Mucosa of descending colon (tissue), 3 donors: Measurements from ENCODE around the gene CD300H. TPM values are rescaled to one million over a fixed set of nuclear protein-coding genes. Genes with fewer than 3 reads are reported as not detected.

Experiments
- ATAC-seq: fragments of 200-7000 bp; cut with Tn5 transposase; one replicate; pipeline ENCODE4 v1.9.1; 2020; ENCODE audit warnings: mild to moderate bottlenecking, moderate library complexity
- DNase-seq, 3 donors: peaks; one replicate each; pipeline ENCODE4 v3.0.0-alpha.2; 2020
- H3K36me3 ChIP-seq: fragments of 200-600 bp; one replicate; pipeline ENCODE4 v1.8.0; 2021; ENCODE audit warnings: low read depth, mild to moderate bottlenecking
- H3K4me1 ChIP-seq: fragments of 200-600 bp; one replicate; pipeline ENCODE4 v1.8.0; 2021; ENCODE audit warnings: low read depth, mild to moderate bottlenecking
- H3K4me3 ChIP-seq: fragments of 200-600 bp; one replicate; pipeline ENCODE4 v1.8.0; 2021; ENCODE audit warnings: mild to moderate bottlenecking
- H3K9me3 ChIP-seq: fragments of 200-600 bp; one replicate; pipeline ENCODE4 v1.8.0; 2021; ENCODE audit warnings: mild to moderate bottlenecking
- CTCF ChIP-seq: fragments of 200-600 bp; IDR thresholded peaks from one replicate; pipeline ENCODE4 v1.8.0; 2022; ENCODE audit warnings: antibody characterized with exemption, mild to moderate bottlenecking
- intact Hi-C, 2 donors: fragments of 100-400 bp; cut with DNase I in 1 of 2; cut with micrococcal nuclease in 1 of 2; formaldehyde crosslinking; loops; one replicate each; pipeline versions ENCODE4 v1.11.0 to v1.11.1; 2022; cut with DNase I, micrococcal nuclease
- total RNA-seq, 3 donors: library from RNA; stranded (reverse); fragmentation: NEBNext Ultra II Directional in 2 of 3; extraction: Animal tissue kit (Norgen Biotek cat#: 25700) in 2 of 3; gene quantifications; one replicate each; pipeline versions ENCODE4 v1.2.1 to v1.2.4, GENCODE V29; 2021 to 2023
- donor health status: DM: no; HTN: no; CAD: no; lungs with moderate emphysema.
- donor health status: DM: no; HTN: no; CAD: no.
- donor health status: DM: no; HTN: yes; CAD: no.

CD300H gene
- total RNA-seq, 3 donors from 2014 or later: not detected

GRCh38 chr17:74512036-74512435 is 55.3 kb downstream of the CD300H start:
- no peak overlapping the region for H3K4me3 ChIP-seq
- intact Hi-C loops: no loop called here
- TF ChIP-seq CTCF: no peak
- no peaks in the 10 kb centered on the region for H3K4me1 ChIP-seq
- no peak for DNase-seq
- no peaks in the 10 kb centered on the region for H3K36me3 ChIP-seq
- ATAC-seq: no peak
- no peaks in the 10 kb centered on the region for H3K9me3 ChIP-seq

Other genes with a start within 250 kb of the CD300H start
- gene KIF19, start 241.3 kb downstream of the CD300H start, total RNA-seq: 1 to 10 TPM in 2 of 3 donors, under 1 TPM in 1; 0.73 to 7.4 (median 2.4) TPM
- under 1 TPM in 1 of 3 donors, not detected in 2; 0.17 TPM for gene BTBD17, start 205.6 kb downstream of the CD300H start, total RNA-seq
- under 1 TPM in 1 of 3 donors, not detected in 2; 0.17 TPM for gene GPR142, start 200.0 kb downstream of the CD300H start, total RNA-seq
- gene GPRC5C, start 135.4 kb downstream of the CD300H start, total RNA-seq: 100 to 1,000 TPM in 2 of 3 donors, 10 to 100 TPM in 1; 62.2 to 172 (median 139) TPM
- 1 to 10 TPM; 3.7 to 7.0 (median 5.2) TPM for gene CD300A, start 100.9 kb downstream of the CD300H start, total RNA-seq
- gene CD300LB, start 36.0 kb downstream of the CD300H start, total RNA-seq: under 1 TPM in 2 of 3 donors, not detected in 1; 0.27 to 0.28 TPM
- 1 to 10 TPM in 1 of 3 donors, under 1 TPM in 2; 0.26 to 1.7 (median 0.95) TPM for gene CD300C, start 21.4 kb downstream of the CD300H start, total RNA-seq
- not detected for gene CD300LD, start 24.8 kb upstream of the CD300H start, total RNA-seq
- under 1 TPM in 2 of 3 donors, not detected in 1; 0.47 to 0.53 TPM for gene CD300E, start 56.2 kb upstream of the CD300H start, total RNA-seq
- gene CD300LF, start 145.4 kb upstream of the CD300H start, total RNA-seq: 1 to 10 TPM; 2.0 TPM
- 1 to 10 TPM; 4.3 to 9.8 (median 9.0) TPM for gene RAB37, start 169.7 kb upstream of the CD300H start, total RNA-seq
- 100 to 1,000 TPM; 109 to 281 (median 164) TPM for gene NHERF1, start 181.1 kb upstream of the CD300H start, total RNA-seq
- 10 to 100 TPM; 35.8 to 40.6 (median 39.8) TPM for gene NAT9, start 208.8 kb upstream of the CD300H start, total RNA-seq